ENCODE results near the gene BAZ2B.

Gene BAZ2B

GRCh38 chr2:159455330-159455918 lies 160.9 kb downstream of the BAZ2B start:
- no peak overlapping the region for H3K9ac ChIP-seq (ENCODE audit: low read depth, low read length)
- H3K27me3 ChIP-seq (ENCODE audit: insufficient read depth, low read length): no peaks in the 10 kb centered on the region
- H3K36me3 ChIP-seq (ENCODE audit: insufficient read depth, low read depth, low read length): no peaks in the 10 kb centered on the region
- H3K9me3 ChIP-seq (ENCODE audit: insufficient read depth, low read depth, low read length): no peaks in the 10 kb centered on the region; the same call in 1 of the 2 replicates
- no peak overlapping the region for H3K27ac ChIP-seq (ENCODE audit: low read length)
- no peak overlapping the region for H3K4me3 ChIP-seq (ENCODE audit: low read length)
- H3K4me1 ChIP-seq (ENCODE audit: insufficient read depth, low read length): no peaks in the 10 kb centered on the region

- Histone ChIP-seq H3K9me3 (ENCODE audit: insufficient read depth, low read depth, low read length) (no peaks in the 10 kb centered on the region; the same call in 1 of the 2 replicates), H3K27ac (ENCODE audit: low read length) (no peak overlapping the region), H3K9ac (ENCODE audit: low read depth, low read length) (no peak overlapping the region), H3K4me3 (ENCODE audit: low read length) (no peak overlapping the region), H3K4me1 (ENCODE audit: insufficient read depth, low read length) (peaks cover 2% of the 10 kb centered on the region; the same call in 1 of the 2 replicates), H3K27me3 (ENCODE audit: insufficient read depth, low read length) (no peaks in the 10 kb centered on the region), H3K36me3 (ENCODE audit: insufficient read depth, low read depth, low read length) (no peaks in the 10 kb centered on the region)
Observed at GRCh38 chr2:159454185-159454584, 162.2 kb downstream of the BAZ2B start.

DNA sequence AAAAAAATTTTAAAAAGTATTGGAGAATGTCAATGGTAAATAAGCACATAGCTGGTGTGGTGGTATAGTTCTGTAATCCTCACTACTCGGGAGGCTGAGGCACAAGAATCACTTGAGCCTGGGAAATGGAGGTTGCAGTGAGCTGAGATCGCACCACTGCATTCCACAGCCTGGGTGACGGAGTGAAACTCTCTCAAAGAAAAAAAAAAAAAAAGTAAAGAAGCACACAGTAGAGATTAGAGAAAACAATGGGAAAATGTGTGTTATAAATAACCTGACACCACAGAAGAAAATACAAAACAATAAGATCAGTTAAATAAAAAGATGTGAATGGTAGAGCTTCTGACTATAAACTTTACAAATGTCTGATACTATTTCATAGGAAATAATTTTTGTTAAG lies 166.2 kb downstream of the BAZ2B start:
- Histone ChIP-seq H3K9me3 (ENCODE audit: insufficient read depth, low read depth, low read length) (no peaks in the 10 kb centered on the region; the same call in 1 of the 2 replicates), H3K27ac (ENCODE audit: low read length) (no peak overlapping the region), H3K4me1 (ENCODE audit: insufficient read depth, low read length) (peaks cover 9% of the 10 kb centered on the region; the same call in 1 of the 2 replicates), H3K9ac (ENCODE audit: low read depth, low read length) (no peak overlapping the region), H3K36me3 (ENCODE audit: insufficient read depth, low read depth, low read length) (peaks cover 14% of the 10 kb centered on the region), H3K27me3 (ENCODE audit: insufficient read depth, low read length) (no peaks in the 10 kb centered on the region), H3K4me3 (ENCODE audit: low read length) (no peak overlapping the region)

- Histone ChIP-seq H3K27ac (ENCODE audit: low read length) (no peak overlapping the region), H3K9ac (ENCODE audit: low read depth, low read length) (no peak overlapping the region), H3K36me3 (ENCODE audit: insufficient read depth, low read depth, low read length) (peaks cover 19% of the 10 kb centered on the region), H3K4me3 (ENCODE audit: low read length) (no peak overlapping the region), H3K27me3 (ENCODE audit: insufficient read depth, low read length) (no peaks in the 10 kb centered on the region), H3K9me3 (ENCODE audit: insufficient read depth, low read depth, low read length) (no peaks in the 10 kb centered on the region; the same call in 1 of the 2 replicates), H3K4me1 (ENCODE audit: insufficient read depth, low read length) (peaks cover 9% of the 10 kb centered on the region; the same call in 1 of the 2 replicates)
Observed at GRCh38 chr2:159449504-159450124, 166.7 kb downstream of the BAZ2B start.

GRCh38 chr2:159446817-159447216 lies 169.5 kb downstream of the BAZ2B start:
- Histone ChIP-seq H3K27ac (ENCODE audit: low read length) (no peak overlapping the region), H3K4me3 (ENCODE audit: low read length) (no peak overlapping the region), H3K36me3 (ENCODE audit: insufficient read depth, low read depth, low read length) (peaks cover 47% of the 10 kb centered on the region), H3K4me1 (ENCODE audit: insufficient read depth, low read length) (peaks cover 9% of the 10 kb centered on the region; the same call in 1 of the 2 replicates), H3K9ac (ENCODE audit: low read depth, low read length) (no peak overlapping the region), H3K27me3 (ENCODE audit: insufficient read depth, low read length) (no peaks in the 10 kb centered on the region), H3K9me3 (ENCODE audit: insufficient read depth, low read depth, low read length) (no peaks in the 10 kb centered on the region)

- H3K4me1 ChIP-seq (ENCODE audit: insufficient read depth, low read length): peaks cover 9% of the 10 kb centered on the region; the same call in 1 of the 2 replicates
- H3K4me3 ChIP-seq (ENCODE audit: low read length): no peak overlapping the region
- peaks cover 50% of the 10 kb centered on the region for H3K36me3 ChIP-seq (ENCODE audit: insufficient read depth, low read depth, low read length)
- no peaks in the 10 kb centered on the region for H3K27me3 ChIP-seq (ENCODE audit: insufficient read depth, low read length)
- no peaks in the 10 kb centered on the region for H3K9me3 ChIP-seq (ENCODE audit: insufficient read depth, low read depth, low read length)
- H3K9ac ChIP-seq (ENCODE audit: low read depth, low read length): no peak overlapping the region
- no peak overlapping the region for H3K27ac ChIP-seq (ENCODE audit: low read length)
Observed at GRCh38 chr2:159446201-159446600, 170.1 kb downstream of the BAZ2B start.

- peaks cover 9% of the 10 kb centered on the region; the same call in 1 of the 2 replicates for H3K4me1 ChIP-seq (ENCODE audit: insufficient read depth, low read length)
- peaks cover 53% of the 10 kb centered on the region for H3K36me3 ChIP-seq (ENCODE audit: insufficient read depth, low read depth, low read length)
- no peaks in the 10 kb centered on the region for H3K27me3 ChIP-seq (ENCODE audit: insufficient read depth, low read length)
- no peak overlapping the region for H3K4me3 ChIP-seq (ENCODE audit: low read length)
- H3K9me3 ChIP-seq (ENCODE audit: insufficient read depth, low read depth, low read length): no peaks in the 10 kb centered on the region
- H3K9ac ChIP-seq (ENCODE audit: low read depth, low read length): no peak overlapping the region
- no peak overlapping the region for H3K27ac ChIP-seq (ENCODE audit: low read length)
Observed at GRCh38 chr2:159445307-159445706, 171.0 kb downstream of the BAZ2B start.

- peaks cover 54% of the 10 kb centered on the region for H3K36me3 ChIP-seq (ENCODE audit: insufficient read depth, low read depth, low read length)
- no peak overlapping the region for H3K9ac ChIP-seq (ENCODE audit: low read depth, low read length)
- H3K9me3 ChIP-seq (ENCODE audit: insufficient read depth, low read depth, low read length): no peaks in the 10 kb centered on the region
- peaks cover 8% of the 10 kb centered on the region; the same call in 1 of the 2 replicates for H3K4me1 ChIP-seq (ENCODE audit: insufficient read depth, low read length)
- no peak overlapping the region for H3K27ac ChIP-seq (ENCODE audit: low read length)
- no peaks in the 10 kb centered on the region for H3K27me3 ChIP-seq (ENCODE audit: insufficient read depth, low read length)
- H3K4me3 ChIP-seq (ENCODE audit: low read length): no peak overlapping the region
Observed at GRCh38 chr2:159444754-159445153, 171.6 kb downstream of the BAZ2B start.

DNA sequence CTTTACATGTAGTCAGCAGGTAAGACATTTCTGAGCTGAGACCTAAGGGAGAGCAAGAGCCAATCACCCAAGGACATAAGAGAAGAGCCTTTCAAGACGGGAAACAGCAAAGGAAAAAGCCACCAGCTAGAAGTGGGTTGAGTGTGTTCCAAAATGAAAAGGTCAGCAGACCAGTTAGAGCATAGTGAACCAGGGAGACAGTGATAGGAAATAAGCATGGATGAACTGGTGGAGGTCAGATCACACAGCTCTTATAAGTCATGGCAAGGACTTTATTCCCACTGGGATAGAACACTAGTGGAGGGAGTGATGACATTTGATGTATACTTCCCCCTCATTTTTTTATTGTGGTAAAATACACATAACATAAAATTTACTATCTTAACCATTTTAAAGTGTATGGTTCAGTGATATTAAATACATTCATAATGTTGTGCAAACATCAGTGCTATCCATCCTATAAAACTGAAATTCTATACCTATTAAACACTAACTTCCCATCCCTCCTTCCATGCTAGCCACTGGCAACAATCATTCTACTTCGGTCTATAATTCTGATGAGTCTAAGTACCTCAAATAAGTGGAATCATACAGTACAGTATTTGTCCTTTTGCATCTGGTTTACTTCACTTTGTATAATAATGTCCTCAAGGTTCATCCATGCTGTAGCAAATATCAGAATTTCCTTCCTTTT lies 174.0 kb downstream of the BAZ2B start:
- H3K9me3 ChIP-seq (ENCODE audit: insufficient read depth, low read depth, low read length): no peaks in the 10 kb centered on the region
- H3K36me3 ChIP-seq (ENCODE audit: insufficient read depth, low read depth, low read length): peaks cover 78% of the 10 kb centered on the region
- H3K27me3 ChIP-seq (ENCODE audit: insufficient read depth, low read length): no peaks in the 10 kb centered on the region
- peaks cover 7% of the 10 kb centered on the region; the same call in 1 of the 2 replicates for H3K4me1 ChIP-seq (ENCODE audit: insufficient read depth, low read length)
- H3K9ac ChIP-seq (ENCODE audit: low read depth, low read length): no peak overlapping the region
- no peak overlapping the region for H3K27ac ChIP-seq (ENCODE audit: low read length)
- H3K4me3 ChIP-seq (ENCODE audit: low read length): no peak overlapping the region

DNA sequence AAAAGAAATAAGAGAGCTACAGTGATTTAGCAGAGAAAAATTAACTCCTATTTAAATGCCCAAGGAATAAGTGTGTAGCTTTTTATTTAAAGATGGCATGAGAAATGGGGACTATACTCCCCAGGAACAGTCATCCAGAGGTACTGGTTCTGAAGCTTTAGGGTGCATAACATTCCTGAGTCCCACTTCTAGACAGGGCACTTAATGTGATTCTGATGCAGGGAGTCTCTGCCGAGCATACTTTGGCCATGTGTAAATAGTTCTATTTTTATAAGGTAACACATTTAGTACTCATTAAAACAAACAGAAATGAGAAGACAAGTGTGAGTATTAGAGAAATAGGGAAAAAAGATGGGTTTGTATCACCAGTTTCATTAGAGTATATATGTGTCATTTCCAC lies 175.2 kb downstream of the BAZ2B start:
- Histone ChIP-seq H3K9me3 (ENCODE audit: insufficient read depth, low read depth, low read length) (no peaks in the 10 kb centered on the region), H3K9ac (ENCODE audit: low read depth, low read length) (no peak overlapping the region), H3K27me3 (ENCODE audit: insufficient read depth, low read length) (no peaks in the 10 kb centered on the region), H3K36me3 (ENCODE audit: insufficient read depth, low read depth, low read length) (peaks cover 81% of the 10 kb centered on the region), H3K4me1 (ENCODE audit: insufficient read depth, low read length) (no peaks in the 10 kb centered on the region), H3K27ac (ENCODE audit: low read length) (no peak overlapping the region), H3K4me3 (ENCODE audit: low read length) (no peak overlapping the region)

DNA sequence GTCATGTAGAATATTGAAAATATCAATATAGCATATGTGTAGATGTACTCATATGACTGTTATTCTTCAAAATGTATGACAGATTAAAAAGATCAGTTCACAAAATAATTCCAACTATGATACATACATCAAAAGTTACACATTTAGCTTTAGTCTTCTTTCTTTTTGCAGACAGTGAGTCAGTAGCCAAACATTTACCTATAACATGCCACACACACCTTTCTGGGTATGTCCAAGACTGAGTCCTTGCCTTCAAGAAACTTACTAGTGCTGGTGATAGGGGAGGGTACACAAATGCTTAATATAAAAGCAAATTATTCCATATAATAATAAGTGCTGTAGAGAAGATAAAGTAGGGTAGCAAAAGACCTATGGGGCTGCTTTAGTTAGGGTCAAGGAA lies 176.9 kb downstream of the BAZ2B start:
- Histone ChIP-seq H3K9ac (ENCODE audit: low read depth, low read length) (no peak overlapping the region), H3K27me3 (ENCODE audit: insufficient read depth, low read length) (no peaks in the 10 kb centered on the region), H3K4me1 (ENCODE audit: insufficient read depth, low read length) (no peaks in the 10 kb centered on the region), H3K27ac (ENCODE audit: low read length) (no peak overlapping the region), H3K36me3 (ENCODE audit: insufficient read depth, low read depth, low read length) (peaks cover 65% of the 10 kb centered on the region), H3K4me3 (ENCODE audit: low read length) (no peak overlapping the region), H3K9me3 (ENCODE audit: insufficient read depth, low read depth, low read length) (no peaks in the 10 kb centered on the region)

Data from iPS-20b (cell line).